Thyroid gland (tissue), 4 donors: ENCODE measurements around the gene CRYGC.

Experiments used
- CTCF ChIP-seq, 6 experiments: fragments of 200-600 bp in 3 of 6; fragments of 450-650 bp in 3 of 6; sonication (generic) in 3 of 6; IDR thresholded peaks; one replicate each; pipeline ENCODE4 v1.5.1; 2016 to 2019; ENCODE audit warnings: antibody characterized with exemption in 6 of 6, mild to moderate bottlenecking in 2 of 6, inconsistent platforms in 1 of 6, moderate library complexity in 1 of 6
- POLR2A ChIP-seq, 2 donors: fragments of 450-650 bp; IDR thresholded peaks; one replicate each; pipeline ENCODE4 v1.6.1; 2017; ENCODE audit warnings: antibody characterized with exemption in 2 of 2, mild to moderate bottlenecking in 2 of 2, moderate library complexity in 1 of 2

- TF ChIP-seq CTCF (IDR thresholded peaks at IDR 0.05) (no peak), POLR2A (IDR thresholded peaks at IDR 0.05) (no peak)
These were observed 43.6 kb downstream of the CRYGC start for GRCh38 chr2:208086029-208086428.
